OCI-LY7 (cell line): Measurements from ENCODE around the gene CYP3A4. TPM values are rescaled to one million over a fixed set of nuclear protein-coding genes. Genes with fewer than 3 reads are reported as not detected.

ENCODE experiments used
- BruUV-seq: library from RNA; stranded (reverse); fragments of 400-500 nt; replicated peaks from 2 replicates; lab custom pipeline; 2021; lab: Mats Ljungman, UMichigan
- CTCF ChIA-PET: fragments of 300-600 bp; sonication (Branson Sonifier 250); formaldehyde crosslinking; loops from one replicate; lab custom pipeline; 2022; ENCODE audit warnings: antibody characterized with exemption; ENCODE audit not compliant: unreplicated experiment; lab: Charles Lee
- POLR2A ChIA-PET: fragments of 300-600 bp; sonication (Branson Sonifier 250); formaldehyde crosslinking; loops from one replicate; lab custom pipeline; 2022; ENCODE audit warnings: antibody characterized with exemption; lab: Charles Lee
- DNase-seq: peaks from one replicate; pipeline ENCODE4 v3.0.0-alpha.2; 2015; ENCODE audit warnings: low spot score
- H2AFZ ChIP-seq: fragments of 200-600 bp; sonication (generic), shearing (Covaris generic); 2 replicates; pipeline ENCODE4 v1.6.1; 2014; ENCODE audit warnings: mild to moderate bottlenecking, antibody characterized with exemption, low read length, moderate library complexity
- H3K27ac ChIP-seq: fragments of 200-600 bp; sonication (generic); 2 replicates; pipeline ENCODE4 v1.5.1; 2014; ENCODE audit warnings: mixed run types, low read depth, mild to moderate bottlenecking, moderate library complexity, low read length, inconsistent platforms; ENCODE audit not compliant: poor library complexity, severe bottlenecking
- H3K36me3 ChIP-seq: fragments of 200-600 bp; sonication (generic); 2 replicates; pipeline ENCODE4 v1.6.1; 2014; ENCODE audit warnings: mild to moderate bottlenecking, antibody characterized with exemption, low read length, moderate library complexity, mixed read lengths; ENCODE audit not compliant: insufficient read depth
- H3K4me1 ChIP-seq: fragments of 200-600 bp; sonication (generic); 2 replicates; pipeline ENCODE4 v1.5.1; 2014; ENCODE audit warnings: mild to moderate bottlenecking, low read length; ENCODE audit not compliant: insufficient read depth, poor library complexity, severe bottlenecking
- H3K4me2 ChIP-seq: fragments of 200-600 bp; sonication (generic); 2 replicates; pipeline ENCODE4 v1.6.1; 2014; ENCODE audit warnings: mild to moderate bottlenecking, low read length
- H3K4me3 ChIP-seq: fragments of 200-600 bp; sonication (generic); 2 replicates; pipeline ENCODE4 v1.5.1; 2014; ENCODE audit warnings: mild to moderate bottlenecking, low read depth, low read length; ENCODE audit not compliant: poor library complexity, severe bottlenecking
- H3K79me2 ChIP-seq: fragments of 200-600 bp; sonication (generic); 2 replicates; pipeline ENCODE4 v1.6.1; 2016; ENCODE audit warnings: low read depth, mild to moderate bottlenecking, low read length, moderate library complexity, mixed read lengths; ENCODE audit not compliant: insufficient read depth
- H3K9me2 ChIP-seq: fragments of 200-600 bp; sonication (generic); 2 replicates; pipeline ENCODE4 v1.6.1; 2016; ENCODE audit warnings: mild to moderate bottlenecking, low read length, mixed read lengths; ENCODE audit not compliant: insufficient read depth
- H3K9me3 ChIP-seq: fragments of 200-600 bp; sonication (generic); 2 replicates; pipeline ENCODE4 v1.6.1; 2014; ENCODE audit warnings: mild to moderate bottlenecking, mixed run types, low read length, mixed read lengths
- H4K20me1 ChIP-seq: fragments of 200-600 bp; sonication (generic); 2 replicates; pipeline ENCODE4 v1.6.1; 2014; ENCODE audit warnings: mild to moderate bottlenecking, antibody characterized with exemption, low read length, moderate library complexity, mixed read lengths; ENCODE audit not compliant: insufficient read depth
- EZH2phosphoT487 ChIP-seq: fragments of 200-600 bp; sonication (generic); IDR thresholded peaks from 2 replicates; pipeline ENCODE4 v1.6.1; 2018; ENCODE audit warnings: low read depth, borderline replicate concordance, mild to moderate bottlenecking, mixed run types, antibody characterized with exemption, low read length, moderate library complexity, mixed read lengths
- intact Hi-C: fragments of 100-400 bp; cut with micrococcal nuclease; formaldehyde crosslinking; loops from one replicate; pipeline ENCODE4 v1.10.0; 2022; ENCODE audit not compliant: unreplicated experiment
- total RNA-seq, 2 experiments: library from RNA; depleted of rRNA in 1 of 2; stranded (reverse); fragments of >200 nt in 1 of 2; shearing (Covaris generic) in 1 of 2; gene quantifications; 2 replicates each; pipeline ENCODE4 v1.2.3, GENCODE V29; 2014 to 2022
- TF ChIP-seq, protein P1 (sequence below): fragments of 200-600 bp; sonication (generic); conservative IDR thresholded peaks from 2 replicates; pipeline ENCODE4 v1.5.1; 2014; ENCODE audit warnings: mild to moderate bottlenecking, antibody characterized with exemption, low read length, moderate library complexity, mixed read lengths

Gene CYP3A4
- total RNA-seq, 2 experiments from 2014 or later: not detected

DNA sequence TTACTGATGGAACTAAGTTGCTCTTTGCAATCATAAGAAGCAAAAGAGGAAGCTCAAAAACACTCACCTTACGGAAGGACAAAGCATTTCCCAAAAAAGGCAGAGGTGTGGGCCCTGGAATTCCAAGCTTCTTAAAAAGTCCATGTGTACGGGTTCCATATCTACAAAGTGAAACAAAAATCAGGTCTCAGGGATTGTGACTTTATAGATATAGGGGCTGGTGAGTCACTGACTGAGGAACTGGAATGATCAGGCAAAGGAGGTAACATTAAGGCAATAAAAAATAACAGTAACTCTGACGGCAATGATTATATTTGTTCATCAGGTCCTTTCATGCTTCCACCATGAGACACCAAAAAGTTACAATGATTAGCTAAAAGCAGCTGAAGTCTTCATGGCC lies 53.0 kb downstream of the CYP3A4 start:
- intact Hi-C loops: no loop called here
- H3K4me1 ChIP-seq: no peaks in the 10 kb centered on the region
- CTCF ChIA-PET: no interaction called here
- H3K4me2 ChIP-seq: no peak overlapping the region
- DNase-seq: no peak
- no peaks in the 10 kb centered on the region for H3K9me3 ChIP-seq
- H2AFZ ChIP-seq: no peak overlapping the region
- POLR2A ChIA-PET: no interaction called here
- TF ChIP-seq EZH2phosphoT487: no peak
- TF ChIP-seq, protein P1, sequence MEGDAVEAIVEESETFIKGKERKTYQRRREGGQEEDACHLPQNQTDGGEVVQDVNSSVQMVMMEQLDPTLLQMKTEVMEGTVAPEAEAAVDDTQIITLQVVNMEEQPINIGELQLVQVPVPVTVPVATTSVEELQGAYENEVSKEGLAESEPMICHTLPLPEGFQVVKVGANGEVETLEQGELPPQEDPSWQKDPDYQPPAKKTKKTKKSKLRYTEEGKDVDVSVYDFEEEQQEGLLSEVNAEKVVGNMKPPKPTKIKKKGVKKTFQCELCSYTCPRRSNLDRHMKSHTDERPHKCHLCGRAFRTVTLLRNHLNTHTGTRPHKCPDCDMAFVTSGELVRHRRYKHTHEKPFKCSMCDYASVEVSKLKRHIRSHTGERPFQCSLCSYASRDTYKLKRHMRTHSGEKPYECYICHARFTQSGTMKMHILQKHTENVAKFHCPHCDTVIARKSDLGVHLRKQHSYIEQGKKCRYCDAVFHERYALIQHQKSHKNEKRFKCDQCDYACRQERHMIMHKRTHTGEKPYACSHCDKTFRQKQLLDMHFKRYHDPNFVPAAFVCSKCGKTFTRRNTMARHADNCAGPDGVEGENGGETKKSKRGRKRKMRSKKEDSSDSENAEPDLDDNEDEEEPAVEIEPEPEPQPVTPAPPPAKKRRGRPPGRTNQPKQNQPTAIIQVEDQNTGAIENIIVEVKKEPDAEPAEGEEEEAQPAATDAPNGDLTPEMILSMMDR: no peak
- no peaks in the 10 kb centered on the region for H3K79me2 ChIP-seq
- no peak overlapping the region for H3K4me3 ChIP-seq
- H4K20me1 ChIP-seq: no peaks in the 10 kb centered on the region
- no peaks in the 10 kb centered on the region for H3K9me2 ChIP-seq
- H3K36me3 ChIP-seq: no peaks in the 10 kb centered on the region
- H3K27ac ChIP-seq: no peak overlapping the region
- BruUV-seq: no TSS peak

DNA sequence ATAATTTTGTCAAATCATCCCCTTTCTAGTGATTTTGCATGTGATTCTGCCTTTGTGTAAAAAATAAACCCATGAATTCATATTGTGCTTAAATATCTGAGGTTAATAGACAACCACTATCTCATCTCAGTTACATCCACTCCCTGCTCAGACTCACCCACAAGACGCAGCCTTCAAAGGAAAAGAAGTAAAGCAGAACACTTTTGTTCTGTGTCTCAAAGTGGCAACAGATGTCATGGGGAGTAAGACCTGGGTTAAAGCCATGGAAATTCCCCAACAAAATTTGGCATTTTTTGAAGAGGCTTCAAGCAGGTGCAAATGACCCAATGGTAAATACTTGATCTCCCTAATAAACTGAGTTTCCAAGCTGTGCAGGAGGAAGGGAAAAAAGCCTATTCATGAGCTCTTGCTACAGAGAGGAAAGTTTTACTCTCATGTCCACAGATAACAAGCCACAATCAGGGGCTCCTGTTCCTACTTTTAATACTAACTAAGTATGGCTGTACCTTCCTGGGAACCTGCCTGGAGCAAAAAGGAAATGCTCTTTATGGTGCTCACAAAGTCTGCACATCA lies 53.7 kb downstream of the CYP3A4 start:
- DNase-seq: no peak
- no peaks in the 10 kb centered on the region for H4K20me1 ChIP-seq
- H3K9me3 ChIP-seq: no peaks in the 10 kb centered on the region
- H3K4me3 ChIP-seq: no peak overlapping the region
- BruUV-seq: no TSS peak
- no peaks in the 10 kb centered on the region for H3K4me1 ChIP-seq
- ChIA-PET POLR2A (no interaction called here), CTCF (no interaction called here)
- no peak overlapping the region for H3K27ac ChIP-seq
- intact Hi-C loops: no loop called here
- TF ChIP-seq, protein P1: no peak
- TF ChIP-seq EZH2phosphoT487: no peak
- H2AFZ ChIP-seq: no peak overlapping the region
- no peak overlapping the region for H3K4me2 ChIP-seq
- no peaks in the 10 kb centered on the region for H3K9me2 ChIP-seq
- H3K79me2 ChIP-seq: no peaks in the 10 kb centered on the region
- H3K36me3 ChIP-seq: no peaks in the 10 kb centered on the region

DNA sequence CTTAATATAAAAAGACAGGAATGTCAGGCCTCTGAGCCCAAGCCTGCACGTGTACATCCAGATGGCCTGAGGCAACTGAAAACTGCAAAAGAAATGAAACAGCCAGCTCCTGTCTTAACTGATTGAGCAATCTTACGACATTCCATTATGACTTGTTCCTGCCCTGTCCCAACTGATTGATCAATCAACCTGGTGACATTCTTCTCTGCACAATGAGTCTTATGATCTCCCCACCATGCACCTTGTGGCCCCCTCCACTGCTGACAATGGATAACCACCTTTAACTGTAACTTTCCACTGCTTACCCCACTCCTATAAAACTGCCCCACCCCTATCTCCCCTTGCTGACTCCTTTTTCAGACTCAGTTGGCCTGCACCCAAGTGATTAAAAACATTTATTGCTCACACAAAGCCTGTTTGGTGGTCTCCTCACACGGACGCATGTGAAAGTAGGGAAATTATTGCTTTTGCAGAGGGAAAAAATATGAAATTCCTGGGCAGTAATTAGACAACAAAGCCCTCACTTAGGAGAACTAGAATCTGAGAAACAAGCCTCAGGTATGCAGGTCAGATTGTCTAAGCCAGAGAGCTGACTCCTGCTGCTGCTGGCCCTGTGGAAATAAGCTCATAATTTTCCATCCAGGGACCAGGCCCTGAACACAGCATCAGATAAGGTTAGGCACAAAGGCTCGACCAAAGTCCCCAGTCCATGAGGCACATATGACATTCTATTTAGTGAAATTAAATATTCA lies 54.3 kb downstream of the CYP3A4 start:
- H3K4me3 ChIP-seq: no peak overlapping the region
- H2AFZ ChIP-seq: no peak overlapping the region
- no peaks in the 10 kb centered on the region for H4K20me1 ChIP-seq
- H3K4me1 ChIP-seq: no peaks in the 10 kb centered on the region
- no peak for TF ChIP-seq EZH2phosphoT487
- TF ChIP-seq, protein P1: no peak
- no peaks in the 10 kb centered on the region for H3K79me2 ChIP-seq
- no peak for DNase-seq
- no peak overlapping the region for H3K27ac ChIP-seq
- intact Hi-C loops: no loop called here
- no peaks in the 10 kb centered on the region for H3K9me3 ChIP-seq
- H3K4me2 ChIP-seq: no peak overlapping the region
- no peaks in the 10 kb centered on the region for H3K36me3 ChIP-seq
- ChIA-PET POLR2A (no interaction called here), CTCF (no interaction called here)
- H3K9me2 ChIP-seq: no peaks in the 10 kb centered on the region
- BruUV-seq: no TSS peak
